ENCODE results near the gene HPS3. TPM values are rescaled to one million over a fixed set of nuclear protein-coding genes. Genes with fewer than 3 reads are reported as not detected.

HPS3 gene, protein sequence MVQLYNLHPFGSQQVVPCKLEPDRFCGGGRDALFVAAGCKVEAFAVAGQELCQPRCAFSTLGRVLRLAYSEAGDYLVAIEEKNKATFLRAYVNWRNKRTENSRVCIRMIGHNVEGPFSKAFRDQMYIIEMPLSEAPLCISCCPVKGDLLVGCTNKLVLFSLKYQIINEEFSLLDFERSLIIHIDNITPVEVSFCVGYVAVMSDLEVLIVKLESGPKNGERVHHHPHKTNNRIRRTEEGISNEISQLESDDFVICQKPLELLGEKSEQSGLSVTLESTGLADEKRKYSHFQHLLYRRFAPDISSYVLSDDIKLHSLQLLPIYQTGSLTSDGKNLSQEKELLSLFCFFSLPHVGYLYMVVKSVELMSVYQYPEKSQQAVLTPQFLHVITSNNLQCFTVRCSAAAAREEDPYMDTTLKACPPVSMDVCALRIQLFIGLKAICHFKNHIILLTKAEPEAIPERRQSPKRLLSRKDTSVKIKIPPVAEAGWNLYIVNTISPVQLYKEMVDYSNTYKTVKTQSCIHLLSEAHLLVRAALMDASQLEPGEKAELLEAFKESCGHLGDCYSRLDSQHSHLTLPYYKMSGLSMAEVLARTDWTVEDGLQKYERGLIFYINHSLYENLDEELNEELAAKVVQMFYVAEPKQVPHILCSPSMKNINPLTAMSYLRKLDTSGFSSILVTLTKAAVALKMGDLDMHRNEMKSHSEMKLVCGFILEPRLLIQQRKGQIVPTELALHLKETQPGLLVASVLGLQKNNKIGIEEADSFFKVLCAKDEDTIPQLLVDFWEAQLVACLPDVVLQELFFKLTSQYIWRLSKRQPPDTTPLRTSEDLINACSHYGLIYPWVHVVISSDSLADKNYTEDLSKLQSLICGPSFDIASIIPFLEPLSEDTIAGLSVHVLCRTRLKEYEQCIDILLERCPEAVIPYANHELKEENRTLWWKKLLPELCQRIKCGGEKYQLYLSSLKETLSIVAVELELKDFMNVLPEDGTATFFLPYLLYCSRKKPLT
- total RNA-seq (10 to 100 TPM in 2 of 6 donors, 1 to 10 TPM in 4; 6.1 to 18.1 (median 9.1) TPM), polyA plus RNA-seq (1 to 10 TPM; 4.0 to 6.4 TPM)

DNA sequence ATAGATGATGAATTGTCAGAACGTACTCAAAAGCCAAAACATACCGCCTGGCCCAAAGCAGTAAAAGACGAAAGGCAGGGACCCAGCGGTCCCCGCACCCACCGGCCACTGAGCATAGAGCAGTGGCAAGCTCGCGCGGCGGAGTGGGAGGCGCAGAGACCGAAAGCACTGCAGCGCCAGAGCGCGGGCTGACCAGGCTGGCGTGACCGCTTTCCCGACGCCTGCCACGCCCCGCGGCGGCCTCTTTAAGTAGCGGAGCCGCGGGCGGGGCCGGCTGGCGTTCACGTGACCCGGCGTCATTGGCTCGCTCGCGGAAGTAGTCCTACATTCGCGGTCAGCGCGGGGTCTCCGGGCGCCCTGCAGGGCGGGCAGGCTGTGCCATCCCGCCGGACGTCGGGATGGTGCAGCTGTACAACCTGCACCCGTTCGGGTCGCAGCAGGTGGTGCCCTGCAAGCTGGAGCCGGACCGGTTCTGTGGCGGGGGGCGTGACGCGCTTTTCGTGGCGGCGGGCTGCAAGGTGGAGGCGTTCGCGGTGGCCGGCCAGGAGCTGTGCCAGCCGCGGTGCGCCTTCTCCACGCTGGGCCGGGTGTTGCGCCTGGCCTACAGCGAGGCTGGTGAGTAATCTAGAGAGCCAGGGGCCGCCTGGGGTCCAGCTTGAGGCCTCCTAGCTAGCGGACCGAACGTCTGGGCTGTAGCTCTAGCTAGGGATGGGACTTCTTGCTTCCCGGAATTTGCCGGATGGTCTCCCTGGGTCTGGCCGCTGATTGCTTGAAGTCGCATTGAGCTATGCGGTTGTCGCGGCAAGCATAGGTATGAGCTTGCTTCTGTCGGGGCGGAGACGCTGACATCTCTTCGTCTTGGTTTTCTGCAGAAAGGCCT lies at the start of gene HPS3:
HPS3 (plus strand) TSS at position 313 of the 880 bp plus-strand sequence; CDS start at position 399, 86 bp downstream.
- Histone ChIP-seq H3K9me3 (no peaks in the 10 kb centered on the region), H3K27ac (peak within 1 kb of the TSS; percentile 81 to 84 (median 81)), H3K4me1 (peaks cover 13 to 19% (median 17%) of the 10 kb centered on the region in 3 donors), H3K4me3 (peak within 1 kb of the TSS; percentile 70 to 89 (median 82)), H3K36me3 (no peaks in the 10 kb centered on the region), H3K27me3 (no peaks in the 10 kb centered on the region)
- DNase-seq (peak; percentile 88 to 95 (median 92)), ATAC-seq (peak; percentile 97 to 99 (median 98)), FAIRE-seq (no peak)
- WGBS, 2 donors: 0 to 1% methylated on average over 84 of the region's 84 CpGs
- intact Hi-C loops (cut with DNase I): loop anchor here in 1 of 3 donors (10.0 kb wide), 1 partner anchor 135 kb away; no protein-coding TSS in a partner anchor
- TF ChIP-seq, protein P1, sequence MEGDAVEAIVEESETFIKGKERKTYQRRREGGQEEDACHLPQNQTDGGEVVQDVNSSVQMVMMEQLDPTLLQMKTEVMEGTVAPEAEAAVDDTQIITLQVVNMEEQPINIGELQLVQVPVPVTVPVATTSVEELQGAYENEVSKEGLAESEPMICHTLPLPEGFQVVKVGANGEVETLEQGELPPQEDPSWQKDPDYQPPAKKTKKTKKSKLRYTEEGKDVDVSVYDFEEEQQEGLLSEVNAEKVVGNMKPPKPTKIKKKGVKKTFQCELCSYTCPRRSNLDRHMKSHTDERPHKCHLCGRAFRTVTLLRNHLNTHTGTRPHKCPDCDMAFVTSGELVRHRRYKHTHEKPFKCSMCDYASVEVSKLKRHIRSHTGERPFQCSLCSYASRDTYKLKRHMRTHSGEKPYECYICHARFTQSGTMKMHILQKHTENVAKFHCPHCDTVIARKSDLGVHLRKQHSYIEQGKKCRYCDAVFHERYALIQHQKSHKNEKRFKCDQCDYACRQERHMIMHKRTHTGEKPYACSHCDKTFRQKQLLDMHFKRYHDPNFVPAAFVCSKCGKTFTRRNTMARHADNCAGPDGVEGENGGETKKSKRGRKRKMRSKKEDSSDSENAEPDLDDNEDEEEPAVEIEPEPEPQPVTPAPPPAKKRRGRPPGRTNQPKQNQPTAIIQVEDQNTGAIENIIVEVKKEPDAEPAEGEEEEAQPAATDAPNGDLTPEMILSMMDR (IDR thresholded peaks at IDR 0.05): no peak

DNA sequence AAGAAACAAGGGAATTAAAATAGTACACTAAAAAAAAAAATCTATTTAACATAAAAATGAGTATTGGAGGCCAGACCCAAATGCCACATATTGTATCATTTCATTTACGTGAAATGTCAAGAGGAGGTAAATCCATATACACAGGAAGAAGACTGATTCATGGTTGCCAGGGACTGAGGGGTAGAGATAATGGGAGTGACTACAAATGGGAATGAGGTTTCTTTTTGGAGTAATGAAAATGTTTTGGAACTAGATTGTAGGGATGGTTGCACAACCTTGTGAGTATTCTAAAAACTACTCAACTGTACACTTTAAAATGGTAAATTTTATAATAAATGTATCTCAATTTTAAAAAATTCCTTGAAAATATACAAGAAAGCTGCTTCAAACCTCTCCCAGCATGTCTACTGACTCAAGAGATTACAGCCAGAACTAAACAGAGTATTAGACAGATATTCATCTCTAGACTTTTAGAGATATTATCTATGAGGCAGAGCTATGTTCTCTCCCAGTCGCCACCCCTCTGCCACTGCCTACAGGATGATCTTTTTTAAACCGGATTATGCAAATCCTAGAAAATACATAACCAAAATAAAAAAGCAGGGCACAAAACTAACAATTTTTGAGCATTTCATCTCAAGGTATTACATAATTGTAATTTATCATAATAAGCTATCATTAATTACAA lies 49.3 kb upstream of the HPS3 start:
- H3K4me1 ChIP-seq: peaks cover 0 to 6% (median 1%) of the 10 kb centered on the region in 3 donors
- no peaks in the 10 kb centered on the region for H3K36me3 ChIP-seq
- WGBS, 2 donors: 95 to 97% methylated on average over 3 of the region's 3 CpGs
- no peaks in the 10 kb centered on the region for H3K27me3 ChIP-seq
- no peak overlapping the region for H3K27ac ChIP-seq
- ATAC-seq (no peak), DNase-seq (no peak), FAIRE-seq (peak; percentile 73)
- H3K4me3 ChIP-seq: no peak overlapping the region
- TF ChIP-seq, protein P1 (IDR thresholded peaks at IDR 0.05): no peak
- intact Hi-C loops (cut with DNase I): no loop called here
- H3K9me3 ChIP-seq: no peaks in the 10 kb centered on the region

DNA sequence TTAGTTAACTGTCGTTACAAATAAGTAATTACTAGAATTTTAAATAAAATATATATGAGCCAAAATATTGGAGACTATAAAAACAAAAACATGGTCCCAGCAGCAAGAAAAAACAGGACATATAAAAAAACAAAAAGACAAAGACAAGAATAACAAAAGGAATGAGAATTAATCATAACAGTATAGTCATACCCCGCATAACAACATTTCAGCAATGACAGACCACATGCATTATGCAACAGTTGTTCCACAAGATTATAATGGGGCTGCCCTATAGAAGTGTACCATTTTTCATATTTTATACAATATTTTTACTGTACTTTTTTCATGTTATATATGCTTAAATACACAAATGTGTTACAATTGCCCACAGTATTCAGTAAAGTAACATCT lies 48.7 kb upstream of the HPS3 start:
- Histone ChIP-seq H3K27me3 (no peaks in the 10 kb centered on the region), H3K4me1 (peaks cover 0 to 10% (median 5%) of the 10 kb centered on the region in 3 donors), H3K4me3 (no peak overlapping the region), H3K9me3 (no peaks in the 10 kb centered on the region), H3K27ac (no peak overlapping the region), H3K36me3 (no peaks in the 10 kb centered on the region)
- no peak for FAIRE-seq
- intact Hi-C loops (cut with DNase I): no loop called here
- 92 to 96% methylated on average over 2 of the region's 2 CpGs for WGBS, 2 donors
- DNase-seq: no peak
- TF ChIP-seq, protein P1 (IDR thresholded peaks at IDR 0.05): no peak
- ATAC-seq: no peak

DNA sequence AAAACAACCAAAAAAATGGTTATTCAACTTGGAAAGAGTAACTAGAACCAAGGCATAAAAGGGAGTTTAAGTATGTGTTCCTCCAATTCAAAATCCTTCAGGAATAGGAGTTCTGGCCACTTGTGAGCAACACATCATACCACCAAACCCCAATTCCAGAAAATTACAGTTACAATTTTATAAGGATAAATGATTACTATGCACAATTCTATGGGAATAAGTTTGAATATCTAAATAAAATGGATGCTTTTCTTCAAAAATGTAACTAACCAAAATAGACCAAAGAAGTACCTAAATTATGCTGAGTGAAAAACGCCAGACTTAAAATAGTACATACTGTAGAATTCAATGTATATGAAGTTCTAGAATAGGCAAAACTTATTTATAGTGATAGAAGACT lies 47.7 kb upstream of the HPS3 start:
- H3K9me3 ChIP-seq: no peaks in the 10 kb centered on the region
- WGBS, 2 donors: 86 to 98% methylated on average over 1 of the region's 1 CpG
- H3K27ac ChIP-seq: no peak overlapping the region
- FAIRE-seq: no peak
- DNase-seq: no peak
- H3K4me1 ChIP-seq: peaks cover 0 to 10% (median 5%) of the 10 kb centered on the region in 3 donors
- no peaks in the 10 kb centered on the region for H3K27me3 ChIP-seq
- H3K36me3 ChIP-seq: no peaks in the 10 kb centered on the region
- H3K4me3 ChIP-seq: no peak overlapping the region
- intact Hi-C loops (cut with DNase I): no loop called here
- ATAC-seq: no peak
- TF ChIP-seq, protein P1 (IDR thresholded peaks at IDR 0.05): no peak

All from pancreas (tissue), 10 donors.